ENCODE results near the gene ZNF764. TPM values are rescaled to one million over a fixed set of nuclear protein-coding genes. Genes with fewer than 3 reads are reported as not detected.

Gene ZNF764
- total RNA-seq, 1 experiment from 2014 or later = 9.1 TPM

DNA sequence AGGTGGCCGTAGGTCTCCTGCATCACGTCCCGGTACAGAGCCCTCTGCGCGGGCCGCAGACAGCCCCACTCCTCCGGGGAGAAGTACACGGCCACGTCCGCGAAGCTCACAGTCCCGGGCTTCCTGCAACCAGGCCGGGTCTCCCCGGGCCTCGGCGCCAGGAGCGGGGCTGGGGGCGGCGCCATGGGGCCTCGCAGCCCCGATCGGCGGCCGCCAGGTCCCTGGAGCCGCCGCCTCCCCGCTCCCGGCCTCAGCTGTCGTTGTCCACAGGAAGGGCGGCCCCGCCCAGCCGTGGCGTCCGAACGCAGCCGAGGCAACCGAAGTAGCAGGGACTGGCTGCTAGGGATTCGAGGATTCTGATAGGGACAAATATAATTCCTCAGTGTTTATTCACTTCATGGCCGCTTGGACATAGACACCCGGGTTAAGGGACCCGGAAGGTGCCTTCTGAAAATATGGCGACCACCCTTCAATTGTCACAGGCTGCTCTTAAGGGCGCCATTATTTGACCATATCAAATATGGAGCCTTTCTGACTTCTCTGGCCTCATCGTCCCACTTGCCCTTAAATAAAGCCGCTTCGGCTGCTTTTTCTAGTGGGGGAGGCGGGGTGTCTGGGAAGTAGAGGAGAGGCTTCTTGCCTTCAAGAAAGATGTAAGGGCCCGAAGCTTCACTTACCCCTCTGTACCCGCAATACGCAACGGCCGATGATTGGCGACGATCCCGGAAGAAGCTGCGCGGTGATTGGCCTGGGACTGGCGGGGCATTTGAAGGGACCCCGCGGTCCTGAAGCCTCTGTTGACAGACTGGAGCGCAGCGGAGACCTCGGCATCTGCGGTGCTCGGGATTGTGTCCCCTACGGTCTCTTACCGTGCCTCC lies 13.5 kb upstream of the ZNF764 start, which contains the start of gene ZNF688 (continued):
- TF ChIP-seq EGR1 (IDR thresholded peaks at IDR 0.05; ENCODE audit: low read depth) = peak; percentile 89
- no peak for TF ChIP-seq EZH2phosphoT487 (IDR thresholded peaks at IDR 0.05; ENCODE audit: borderline replicate concordance)
- no peak for TF ChIP-seq SRF (IDR thresholded peaks at IDR 0.05; ENCODE audit: low read depth)
- TF ChIP-seq JUND (IDR thresholded peaks at IDR 0.05) = no peak
- TF ChIP-seq FOSL1 (IDR thresholded peaks at IDR 0.05; ENCODE audit: low read depth) = no peak
- TF ChIP-seq, protein P1, sequence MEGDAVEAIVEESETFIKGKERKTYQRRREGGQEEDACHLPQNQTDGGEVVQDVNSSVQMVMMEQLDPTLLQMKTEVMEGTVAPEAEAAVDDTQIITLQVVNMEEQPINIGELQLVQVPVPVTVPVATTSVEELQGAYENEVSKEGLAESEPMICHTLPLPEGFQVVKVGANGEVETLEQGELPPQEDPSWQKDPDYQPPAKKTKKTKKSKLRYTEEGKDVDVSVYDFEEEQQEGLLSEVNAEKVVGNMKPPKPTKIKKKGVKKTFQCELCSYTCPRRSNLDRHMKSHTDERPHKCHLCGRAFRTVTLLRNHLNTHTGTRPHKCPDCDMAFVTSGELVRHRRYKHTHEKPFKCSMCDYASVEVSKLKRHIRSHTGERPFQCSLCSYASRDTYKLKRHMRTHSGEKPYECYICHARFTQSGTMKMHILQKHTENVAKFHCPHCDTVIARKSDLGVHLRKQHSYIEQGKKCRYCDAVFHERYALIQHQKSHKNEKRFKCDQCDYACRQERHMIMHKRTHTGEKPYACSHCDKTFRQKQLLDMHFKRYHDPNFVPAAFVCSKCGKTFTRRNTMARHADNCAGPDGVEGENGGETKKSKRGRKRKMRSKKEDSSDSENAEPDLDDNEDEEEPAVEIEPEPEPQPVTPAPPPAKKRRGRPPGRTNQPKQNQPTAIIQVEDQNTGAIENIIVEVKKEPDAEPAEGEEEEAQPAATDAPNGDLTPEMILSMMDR (IDR thresholded peaks at IDR 0.05 in 2 of 3, conservative IDR thresholded peaks at IDR 0.05 in 1 of 3; ENCODE audit: borderline replicate concordance in 1 of 3, insufficient read depth in 1 of 3, low read depth in 2 of 3, low read length in 2 of 3) = no peak
- TF ChIP-seq, protein P2, sequence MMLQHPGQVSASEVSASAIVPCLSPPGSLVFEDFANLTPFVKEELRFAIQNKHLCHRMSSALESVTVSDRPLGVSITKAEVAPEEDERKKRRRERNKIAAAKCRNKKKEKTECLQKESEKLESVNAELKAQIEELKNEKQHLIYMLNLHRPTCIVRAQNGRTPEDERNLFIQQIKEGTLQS (IDR thresholded peaks at IDR 0.05) = no peak
- TF ChIP-seq ZNF274 (IDR thresholded peaks at IDR 0.05; ENCODE audit: low read depth, low read length) = no peak
- TF ChIP-seq, protein P3, sequence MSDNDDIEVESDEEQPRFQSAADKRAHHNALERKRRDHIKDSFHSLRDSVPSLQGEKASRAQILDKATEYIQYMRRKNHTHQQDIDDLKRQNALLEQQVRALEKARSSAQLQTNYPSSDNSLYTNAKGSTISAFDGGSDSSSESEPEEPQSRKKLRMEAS (IDR thresholded peaks at IDR 0.05) = peak; percentile 78
- TF ChIP-seq POLR2AphosphoS5 (IDR thresholded peaks at IDR 0.05; ENCODE audit: low read depth, low read length) = peak; percentile 46
- TF ChIP-seq POLR2A (IDR thresholded peaks at IDR 0.05; ENCODE audit: borderline replicate concordance, extremely low read depth, insufficient read depth, insufficient read length) = peak; percentile 47
- TF ChIP-seq CBX3 (IDR thresholded peaks at IDR 0.05; ENCODE audit: low read depth) = no peak

Data from HCT116 (cell line).